GM12878 (cell line): ENCODE data around the gene WNT5A. TPM values are rescaled to one million over a fixed set of nuclear protein-coding genes. Genes with fewer than 3 reads are reported as not detected.

Experiments used
- ATAC-seq: fragments of 200-7000 bp; cut with Tn5 transposase; 3 replicates; pipeline ENCODE4 v1.9.1; 2020; ENCODE audit warnings: mild to moderate bottlenecking, moderate library complexity
- BruUV-seq: library from RNA; stranded (reverse); fragments of 400-500 nt; replicated peaks from 2 replicates; lab custom pipeline; 2021; lab: Mats Ljungman, UMichigan
- CTCF ChIA-PET: fragments of 300-600 bp; sonication (Branson Sonifier 250); formaldehyde crosslinking; extraction: SDS; loops from one replicate; lab custom pipeline; 2021; ENCODE audit warnings: inconsistent platforms; lab: Yijun Ruan, JAX
- POLR2A ChIA-PET: fragments of 350-600 bp; formaldehyde crosslinking; extraction: SDS; loops from one replicate; lab custom pipeline; 2021; ENCODE audit warnings: inconsistent platforms; lab: Charles Lee
- RAD21 ChIA-PET: fragments of 300-600 bp; sonication (Branson Sonifier 250); formaldehyde crosslinking; loops from one replicate; lab custom pipeline; 2023; ENCODE audit warnings: antibody characterized with exemption; ENCODE audit not compliant: unreplicated experiment; lab: Charles Lee
- SMC1A ChIA-PET: fragments of 300-600 bp; sonication (Branson Sonifier 250); formaldehyde crosslinking; loops from one replicate; lab custom pipeline; 2023; ENCODE audit not compliant: unreplicated experiment, uncharacterized antibody; lab: Charles Lee
- DNase-seq: peaks from one replicate; pipeline ENCODE4 v3.0.0-alpha.2; 2011; ENCODE audit warnings: low read depth, low spot score
- FAIRE-seq: peaks from 3 replicates; lab custom pipeline; 2011; peaks lifted over from hg19 to GRCh38; lab: Jason Lieb, UNC
- H2AFZ ChIP-seq: 2 replicates; pipeline ENCODE4 v1.6.0; 2011; ENCODE audit warnings: low read depth, low read length, control low read depth; ENCODE audit not compliant: control insufficient read depth
- H3K27ac ChIP-seq: 2 replicates; pipeline ENCODE4 v1.5.1; 2011; ENCODE audit warnings: control low read depth; ENCODE audit not compliant: control insufficient read depth, insufficient read depth
- H3K27me3 ChIP-seq, 2 experiments: replicated peaks in 1 of 2; 2 replicates each; pipeline versions ENCODE4 v1.6.0 to v1.6.1; 2011; ENCODE audit warnings: low read length in 1 of 2; ENCODE audit not compliant: control insufficient read depth in 2 of 2, insufficient read depth in 2 of 2
- H3K36me3 ChIP-seq, 2 experiments: 2 replicates each; pipeline ENCODE4 v1.5.1; 2011; ENCODE audit warnings: low read length in 1 of 2; ENCODE audit not compliant: control insufficient read depth in 2 of 2, insufficient read depth in 2 of 2
- H3K4me1 ChIP-seq: 2 replicates; pipeline ENCODE4 v1.6.1; 2011; ENCODE audit warnings: mild to moderate bottlenecking, low read length, moderate library complexity, mixed read lengths; ENCODE audit not compliant: control insufficient read depth, insufficient read depth
- H3K4me2 ChIP-seq: 2 replicates; pipeline ENCODE4 v1.6.0; 2011; ENCODE audit warnings: control low read depth; ENCODE audit not compliant: control insufficient read depth, insufficient read depth
- H3K4me3 ChIP-seq: fragments of 200-600 bp; sonication (generic); 2 replicates; pipeline ENCODE4 v1.5.1; 2016
- H3K79me2 ChIP-seq: 2 replicates; pipeline ENCODE4 v1.6.0; 2011; ENCODE audit warnings: low read length; ENCODE audit not compliant: control insufficient read depth, insufficient read depth
- H3K9ac ChIP-seq: 2 replicates; pipeline ENCODE4 v1.8.0; 2011; ENCODE audit warnings: low read length, control low read depth, mixed read lengths; ENCODE audit not compliant: control insufficient read depth, insufficient read depth
- H3K9me3 ChIP-seq: replicated peaks from 3 replicates; pipeline ENCODE4 v1.5.1; 2011; ENCODE audit warnings: mild to moderate bottlenecking, low read length; ENCODE audit not compliant: control insufficient read depth, insufficient read depth
- H4K20me1 ChIP-seq: 2 replicates; pipeline ENCODE4 v1.6.0; 2011; ENCODE audit not compliant: control insufficient read depth, insufficient read depth
- CBX5 ChIP-seq: sonication (generic); IDR thresholded peaks from 2 replicates; pipeline ENCODE4 v1.6.1; 2016; ENCODE audit warnings: low read depth, moderate library complexity, mild to moderate bottlenecking, inconsistent platforms
- EZH2 ChIP-seq: IDR thresholded peaks from 2 replicates; pipeline ENCODE4 v1.6.1; 2012; ENCODE audit warnings: low read depth, mild to moderate bottlenecking, control low read depth, inconsistent platforms, low read length, borderline replicate concordance; ENCODE audit not compliant: control insufficient read depth
- KDM1A ChIP-seq: fragments of 200-600 bp; sonication (generic); IDR thresholded peaks from 2 replicates; pipeline ENCODE4 v1.6.1; 2016; ENCODE audit warnings: borderline replicate concordance
- MTA2 ChIP-seq: fragments of 450-650 bp; IDR thresholded peaks from 2 replicates; pipeline ENCODE4 v1.6.1; 2016; ENCODE audit warnings: low read depth, mild to moderate bottlenecking, moderate library complexity
- RCOR1 ChIP-seq: conservative IDR thresholded peaks from 2 replicates; pipeline ENCODE4 v1.6.1; 2012; ENCODE audit warnings: low read depth, low read length, improper control_type of control experiment
- RFX5 ChIP-seq: IDR thresholded peaks from 2 replicates; pipeline ENCODE4 v1.6.1; 2011; ENCODE audit warnings: low read depth, low read length, improper control_type of control experiment
- YBX1 ChIP-seq: fragments of 450-650 bp; IDR thresholded peaks from 2 replicates; pipeline ENCODE4 v1.6.1; 2016; ENCODE audit warnings: antibody characterized with exemption
- ZNF217 ChIP-seq: fragments of 450-650 bp; IDR thresholded peaks from 2 replicates; pipeline ENCODE4 v1.6.1; 2017; ENCODE audit warnings: antibody characterized with exemption, mild to moderate bottlenecking
- in situ Hi-C: fragments of 300-500 bp; cut with MboI; formaldehyde crosslinking; loops from 9 replicates; pipeline ENCODE4 v1.14.3; 2018; ENCODE audit warnings: mixed read lengths
- intact Hi-C: fragments of 100-400 bp; cut with micrococcal nuclease; formaldehyde crosslinking; loops from one replicate; pipeline ENCODE4 v1.14.2; 2022; ENCODE audit not compliant: unreplicated experiment
- polyA plus RNA-seq, 11 experiments: library from polyadenylated mRNA; depleted of rRNA in 4 of 11; unstranded in 6 of 11; stranded (reverse) in 5 of 11; fragments of >200 nt; fragmentation: Nextera tagmentation in 4 of 11; fragmentation: Illumina TruSeq in 1 of 11; extraction: Ambion mirVana in 4 of 11; extraction: Trizol in 1 of 11; gene quantifications; 1 replicate in 1 of 11; 2 replicates in 10 of 11; pipeline versions ENCODE4 v1.2.1 to v1.2.3, GENCODE V29; 2011 to 2016; ENCODE audit warnings: inconsistent platforms in 2 of 11, missing spikeins in 2 of 11, low read depth in 1 of 11
- total RNA-seq, 4 experiments: library from RNA; depleted of rRNA in 3 of 4; stranded (reverse); fragments of >200 nt in 3 of 4; fragmentation: Illumina TruSeq in 1 of 4; extraction: Trizol in 1 of 4; gene quantifications; 2 replicates each; pipeline versions ENCODE4 v1.2.1 to v1.2.3, GENCODE V29; 2013 to 2021

WNT5A gene
- total and polyA plus RNA-seq, 10 of the 15 experiments (the other 5 are each of a cell fraction or from before 2014, with no cell fraction given) = 0.06 to 2.8 (median 0.39) TPM

- TF ChIP-seq CBX5 = no peak
Observed at GRCh38 chr3:55461896-55462295, 25.2 kb downstream of the WNT5A start (continued).

GRCh38 chr3:55459838-55460237, 27.3 kb downstream of the WNT5A start:
- CTCF ChIA-PET = no interaction called here
- H3K27me3 ChIP-seq = peaks cover 0 to 2% of the 10 kb centered on the region in 2 experiments; a peak in 2 of 4 replicates
- ATAC-seq (no peak), DNase-seq (no peak), FAIRE-seq (no peak)
- SMC1A ChIA-PET = no interaction called here
- H3K4me1 ChIP-seq = no peaks in the 10 kb centered on the region
- H4K20me1 ChIP-seq = no peaks in the 10 kb centered on the region
- no peak overlapping the region for H3K27ac ChIP-seq
- no peaks in the 10 kb centered on the region for H3K9me3 ChIP-seq
- TF ChIP-seq YBX1 = no peak
- no peak for TF ChIP-seq RCOR1
- TF ChIP-seq MTA2 = no peak
- TF ChIP-seq EZH2 = no peak
- no peak for TF ChIP-seq ZNF217
- no peak for TF ChIP-seq KDM1A
- no peak for TF ChIP-seq RFX5
- in situ Hi-C loops (no loop called here), intact Hi-C loops (no loop called here)
- H3K4me3 ChIP-seq = no peak overlapping the region
- H3K36me3 ChIP-seq = no peaks in the 10 kb centered on the region
- POLR2A ChIA-PET = no interaction called here
- RAD21 ChIA-PET = no interaction called here
- H3K79me2 ChIP-seq = no peaks in the 10 kb centered on the region
- H2AFZ ChIP-seq = no peak overlapping the region
- no TSS peak for BruUV-seq
- H3K9ac ChIP-seq = no peak overlapping the region
- H3K4me2 ChIP-seq = no peak overlapping the region
